LHCN-M2 (cell line): Measurements from ENCODE around the gene GPR6. TPM values are rescaled to one million over a fixed set of nuclear protein-coding genes. Genes with fewer than 3 reads are reported as not detected.

Experiments used
- DNase-seq: peaks from one replicate; pipeline ENCODE4 v3.0.0-alpha.2; 2012; ENCODE audit warnings: low read depth
- total RNA-seq: library from RNA; depleted of rRNA; stranded (reverse); fragments of >200 nt; gene quantifications from 2 replicates; pipeline ENCODE4 v1.2.3, GENCODE V29; 2014; rRNA removed

GPR6 gene
- total RNA-seq, 1 experiment from 2014 or later = not detected

GRCh38 chr6:109999740-110000139, 21.6 kb downstream of the GPR6 start:
- DNase-seq = no peak

GRCh38 chr6:110002676-110003075, 24.6 kb downstream of the GPR6 start:
- DNase-seq = no peak

DNA sequence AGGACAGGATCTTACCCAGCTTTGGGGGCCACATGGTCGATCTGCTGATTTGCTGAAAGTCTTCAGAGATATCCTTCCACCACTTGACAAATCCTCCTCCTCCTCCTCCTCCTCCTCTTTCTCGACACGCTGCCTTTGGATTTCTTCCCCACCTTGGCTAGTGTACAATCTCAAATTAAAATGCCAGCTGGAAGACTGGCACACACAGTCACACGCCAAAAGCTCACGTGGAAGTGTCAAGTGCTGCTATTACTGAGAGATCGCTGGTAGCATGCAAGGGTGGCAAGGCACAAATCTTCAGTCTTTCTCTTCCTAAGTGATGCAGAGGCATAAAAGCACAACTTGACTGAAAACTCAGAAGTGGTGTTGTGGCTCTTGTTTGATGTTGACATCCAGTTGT, 35.3 kb downstream of the GPR6 start:
- DNase-seq = no peak

DNA sequence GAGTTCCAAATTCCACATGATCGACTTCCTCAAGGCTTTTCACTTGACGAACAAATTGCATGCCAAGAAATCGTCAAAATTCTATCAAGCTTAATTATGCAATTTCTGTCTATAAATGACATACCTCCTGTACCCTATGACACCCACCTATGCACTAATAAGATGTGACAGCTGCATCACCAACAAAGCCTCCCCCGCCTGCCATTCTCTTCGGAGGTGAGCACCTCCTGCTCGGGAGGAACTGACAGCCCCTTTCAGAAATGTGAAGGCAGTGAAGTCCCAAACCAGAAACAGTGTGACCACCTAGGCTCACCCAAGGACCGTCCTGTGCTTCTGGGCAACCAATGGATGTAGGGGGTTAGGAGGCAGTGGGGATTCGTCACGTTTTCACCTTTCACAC, 37.1 kb downstream of the GPR6 start:
- no peak for DNase-seq

DNA sequence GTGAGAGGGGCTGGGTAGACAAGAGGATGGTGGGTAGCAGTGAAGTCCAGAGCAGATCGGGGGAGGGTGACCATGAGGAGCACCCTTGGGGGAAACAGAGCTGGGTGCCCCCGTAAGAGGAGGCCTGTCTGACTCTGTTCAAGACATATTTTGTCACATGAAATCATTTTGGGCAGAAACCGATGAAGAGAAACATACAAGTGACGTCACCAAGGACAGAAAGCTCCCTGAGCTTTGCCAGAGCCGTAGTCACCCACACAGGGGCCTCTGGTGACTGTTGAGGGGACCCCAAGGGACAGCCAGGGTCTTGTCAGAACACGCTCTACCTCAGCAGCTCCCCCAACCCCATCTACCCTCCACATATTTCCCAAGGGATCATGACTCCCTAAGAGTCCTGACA, 39.2 kb downstream of the GPR6 start:
- no peak for DNase-seq

GRCh38 chr6:110017946-110018345, 39.8 kb downstream of the GPR6 start:
- DNase-seq = no peak

DNA sequence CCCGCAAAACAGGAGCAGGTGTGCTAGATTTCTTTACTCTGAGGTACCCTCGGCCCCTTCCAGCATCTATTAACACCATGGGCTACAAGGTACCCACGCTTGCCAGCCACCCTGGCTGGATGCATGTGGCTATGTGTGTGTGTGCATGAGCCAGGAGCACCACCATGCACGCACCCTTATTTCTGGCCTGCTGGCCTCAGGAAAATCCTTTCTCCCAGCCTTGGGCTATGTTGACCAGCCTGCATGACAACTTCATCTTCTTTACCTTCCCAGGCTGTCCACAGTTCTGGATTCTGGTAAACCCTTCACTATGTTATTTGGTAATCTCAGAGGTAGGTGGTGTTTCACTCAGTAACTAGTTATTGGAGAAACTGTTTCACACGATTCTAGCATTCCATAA, 40.4 kb downstream of the GPR6 start:
- DNase-seq = no peak

GRCh38 chr6:110020888-110021287, 42.8 kb downstream of the GPR6 start:
- no peak for DNase-seq

DNA sequence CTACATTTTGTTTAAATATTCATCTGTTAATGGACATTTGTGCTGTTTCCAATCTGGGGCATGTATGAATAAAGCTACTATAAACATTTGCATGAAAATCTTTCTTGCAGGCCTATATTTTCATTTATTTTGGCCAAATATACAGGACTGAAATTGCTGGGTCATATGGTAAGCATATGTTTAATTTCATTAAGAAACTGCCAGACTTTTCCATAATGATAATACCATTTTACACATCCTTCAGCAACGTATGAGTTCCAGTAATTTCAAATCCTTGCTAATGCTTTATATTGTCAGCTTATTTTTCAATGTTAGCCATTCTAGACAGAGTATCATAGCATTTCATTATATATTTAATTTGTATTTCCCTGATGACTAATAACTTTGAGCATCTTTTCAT, 51.0 kb downstream of the GPR6 start:
- no peak for DNase-seq

Other genes with a start within 250 kb of the GPR6 start
- 11.3 and 14.9 TPM in 2 replicates for gene WASF1, start 201.4 kb downstream of the GPR6 start, total RNA-seq
- gene CDC40, start 202.1 kb downstream of the GPR6 start, total RNA-seq = 20.4 and 20.5 TPM in 2 replicates